H9 (cell line): ENCODE data around the gene PRPSAP2. TPM values are rescaled to one million over a fixed set of nuclear protein-coding genes. Genes with fewer than 3 reads are reported as not detected.
A peak's percentile ranks its signal among the peaks of the same experiment; 100 is the strongest.

ENCODE experiments used
- DNase-seq: peaks from one replicate; pipeline ENCODE4 v3.0.0-alpha.2; 2017
- H2AFZ ChIP-seq: one replicate; pipeline ENCODE4 v1.6.1; 2013; ENCODE audit warnings: mild to moderate bottlenecking, low read length, control low read depth, moderate library complexity
- H2AK5ac ChIP-seq: 2 replicates; pipeline ENCODE4 v1.6.1; 2013; ENCODE audit warnings: low read length, control low read depth, mixed read lengths; ENCODE audit not compliant: insufficient read length
- H2BK120ac ChIP-seq: one replicate; pipeline ENCODE4 v1.6.1; 2013; ENCODE audit warnings: low read depth, mild to moderate bottlenecking, low read length, control low read depth, inconsistent platforms; ENCODE audit not compliant: poor library complexity, severe bottlenecking
- H2BK12ac ChIP-seq: 2 replicates; pipeline ENCODE4 v1.6.1; 2013; ENCODE audit warnings: low read length, control low read depth, mixed read lengths, low read depth; ENCODE audit not compliant: insufficient read length
- H2BK15ac ChIP-seq: 2 replicates; pipeline ENCODE4 v1.6.1; 2013; ENCODE audit warnings: low read depth, low read length, control low read depth
- H2BK20ac ChIP-seq: one replicate; pipeline ENCODE4 v1.6.1; 2013; ENCODE audit warnings: low read depth, mild to moderate bottlenecking, low read length, control low read depth, inconsistent platforms; ENCODE audit not compliant: poor library complexity, severe bottlenecking
- H2BK5ac ChIP-seq: 2 replicates; pipeline ENCODE4 v1.6.1; 2013; ENCODE audit warnings: low read length, control low read depth, mixed read lengths; ENCODE audit not compliant: insufficient read length
- H3K14ac ChIP-seq: 2 replicates; pipeline ENCODE4 v1.6.1; 2013; ENCODE audit warnings: low read length, control low read depth; ENCODE audit not compliant: insufficient read depth
- H3K18ac ChIP-seq: 2 replicates; pipeline ENCODE4 v1.6.1; 2013; ENCODE audit warnings: low read depth, mild to moderate bottlenecking, mixed read lengths, low read length, control low read depth; ENCODE audit not compliant: insufficient read length
- H3K23ac ChIP-seq: 2 replicates; pipeline ENCODE4 v1.6.1; 2013; ENCODE audit warnings: low read length, control low read depth, mixed read lengths, low read depth; ENCODE audit not compliant: insufficient read length
- H3K23me2 ChIP-seq: 2 replicates; pipeline ENCODE4 v1.6.1; 2013; ENCODE audit warnings: low read depth, mild to moderate bottlenecking, mixed read lengths, low read length, control low read depth; ENCODE audit not compliant: insufficient read length, poor library complexity, severe bottlenecking
- H3K27ac ChIP-seq: 2 replicates; pipeline ENCODE4 v1.5.1; 2013; ENCODE audit warnings: low read length, control low read depth, mixed read lengths, low read depth; ENCODE audit not compliant: insufficient read length
- H3K27me3 ChIP-seq: 2 replicates; pipeline ENCODE4 v1.6.1; 2013; ENCODE audit warnings: low read length, control low read depth, inconsistent platforms; ENCODE audit not compliant: insufficient read depth
- H3K4ac ChIP-seq: 2 replicates; pipeline ENCODE4 v1.6.1; 2013; ENCODE audit warnings: low read depth, mild to moderate bottlenecking, control low read depth, inconsistent platforms, low read length, moderate library complexity
- H3K4me1 ChIP-seq: 2 replicates; pipeline ENCODE4 v1.6.1; 2013; ENCODE audit warnings: low read length, control low read depth, inconsistent platforms; ENCODE audit not compliant: insufficient read depth
- H3K4me2 ChIP-seq: 2 replicates; pipeline ENCODE4 v1.6.1; 2013; ENCODE audit warnings: low read length, control low read depth, mixed read lengths; ENCODE audit not compliant: insufficient read length, insufficient read depth
- H3K56ac ChIP-seq: 2 replicates; pipeline ENCODE4 v1.6.1; 2013; ENCODE audit warnings: low read depth, mild to moderate bottlenecking, mixed read lengths, low read length, control low read depth; ENCODE audit not compliant: insufficient read length
- H3K79me1 ChIP-seq: 2 replicates; pipeline ENCODE4 v1.6.1; 2013; ENCODE audit warnings: low read depth, mild to moderate bottlenecking, moderate library complexity, low read length, control low read depth, inconsistent platforms; ENCODE audit not compliant: insufficient read depth, poor library complexity, severe bottlenecking
- H3K79me2 ChIP-seq: 2 replicates; pipeline ENCODE4 v1.6.1; 2013; ENCODE audit warnings: low read length, control low read depth, inconsistent platforms; ENCODE audit not compliant: insufficient read depth
- H3K9ac ChIP-seq: 2 replicates; pipeline ENCODE4 v1.6.1; 2013; ENCODE audit warnings: low read length, control low read depth, mixed read lengths; ENCODE audit not compliant: insufficient read length; ENCODE audit errors: extremely low read depth
- H3K9me3 ChIP-seq: one replicate; pipeline ENCODE4 v1.6.1; 2013; ENCODE audit warnings: low read depth, low read length, inconsistent platforms; ENCODE audit not compliant: control insufficient read depth
- H3T11ph ChIP-seq: one replicate; pipeline ENCODE4 v1.6.1; 2013; ENCODE audit warnings: mild to moderate bottlenecking, low read length, control low read depth, inconsistent platforms
- H4K20me1 ChIP-seq: one replicate; pipeline ENCODE4 v1.6.1; 2013; ENCODE audit not compliant: control insufficient read depth, insufficient read length, insufficient read depth
- H4K5ac ChIP-seq: 2 replicates; pipeline ENCODE4 v1.6.1; 2013; ENCODE audit warnings: low read depth, mild to moderate bottlenecking, mixed read lengths, low read length, control low read depth; ENCODE audit not compliant: insufficient read length
- H4K8ac ChIP-seq: replicated peaks from 2 replicates; pipeline ENCODE4 v1.6.1; 2013; ENCODE audit warnings: low read length, control low read depth, mixed read lengths, low read depth; ENCODE audit not compliant: insufficient read length
- H4K91ac ChIP-seq: 2 replicates; pipeline ENCODE4 v1.6.1; 2013; ENCODE audit warnings: low read depth, mild to moderate bottlenecking, moderate library complexity, mixed read lengths, low read length, control low read depth; ENCODE audit not compliant: insufficient read length
- H3K27ac Mint-ChIP-seq, 3 experiments: 2 replicates in 2 of 3; 3 replicates in 1 of 3; pipeline ENCODE4 v1.8.0; 2020 to 2021; ENCODE audit warnings: mixed read lengths in 3 of 3, mild to moderate bottlenecking in 1 of 3, moderate library complexity in 1 of 3
- H3K27me3 Mint-ChIP-seq: 2 replicates; pipeline ENCODE4 v1.8.0; 2021; ENCODE audit warnings: low read depth, mild to moderate bottlenecking, moderate library complexity, mixed read lengths
- H3K36me3 Mint-ChIP-seq, 3 experiments: 2 replicates in 2 of 3; 3 replicates in 1 of 3; pipeline ENCODE4 v1.8.0; 2020 to 2021; ENCODE audit warnings: low read depth in 3 of 3, mixed read lengths in 3 of 3; ENCODE audit not compliant: insufficient read depth in 1 of 3
- H3K4me1 Mint-ChIP-seq, 2 experiments: 2 replicates each; pipeline ENCODE4 v1.8.0; 2020; ENCODE audit warnings: mixed read lengths in 2 of 2
- H3K4me3 Mint-ChIP-seq, 2 experiments: 2 replicates in 1 of 2; 3 replicates in 1 of 2; pipeline ENCODE4 v1.8.0; 2020 to 2021; ENCODE audit warnings: mild to moderate bottlenecking in 2 of 2, mixed read lengths in 2 of 2, moderate library complexity in 1 of 2
- H3K9me3 Mint-ChIP-seq, 2 experiments: 2 replicates in 1 of 2; 3 replicates in 1 of 2; pipeline ENCODE4 v1.8.0; 2020; ENCODE audit warnings: mild to moderate bottlenecking in 2 of 2, mixed read lengths in 2 of 2, moderate library complexity in 1 of 2
- WGBS: extraction: QIAGEN DNeasy Blood & Tissue Kit; methylation state at CpG from one replicate; pipeline ENCODE4 v1.1.7; 2013; ENCODE audit warnings: missing lambda C conversion rate, low lambda C conversion rate, mixed read lengths; ENCODE audit not compliant: insufficient read length; ENCODE audit errors: extremely low coverage; 5-methylcytosine and 5-hydroxymethylcytosine counted together
- total RNA-seq: library from RNA; stranded (reverse); gene quantifications from 2 replicates; pipeline ENCODE4 v1.2.1, GENCODE V29; 2021
- TF ChIP-seq, protein P1 (sequence below): fragments of 200-600 bp; sonication (generic); conservative IDR thresholded peaks from 3 replicates; pipeline ENCODE4 v1.8.0; 2021; ENCODE audit warnings: antibody characterized with exemption, mild to moderate bottlenecking

Gene PRPSAP2
- total RNA-seq, 1 experiment from 2014 or later, result 58.0 TPM

DNA sequence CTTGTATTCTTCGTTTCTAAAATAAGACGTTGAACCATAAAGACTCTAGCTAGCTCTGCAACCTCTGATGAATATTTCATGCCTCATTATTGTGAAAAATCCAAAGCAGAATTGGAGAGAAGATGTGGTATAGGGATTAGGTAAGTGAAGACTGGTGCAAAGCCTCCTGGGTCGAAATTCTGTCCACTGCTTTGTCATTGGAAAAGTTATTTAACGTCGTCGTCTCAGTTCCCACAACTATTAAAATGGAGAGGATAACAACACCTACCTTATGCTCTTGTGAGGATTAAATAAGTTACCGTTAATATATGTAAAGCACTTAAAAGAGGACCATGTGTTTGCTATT, 1.4 kb upstream of the PRPSAP2 start:
- no peak overlapping the region for H3K27ac ChIP-seq
- peak overlapping the region; percentile 32 to 96 (median 84); a peak in 4 of 7 replicates for H3K27ac Mint-ChIP-seq
- no peak overlapping the region for H3K4ac ChIP-seq

More for the DNA sequence above, 1.4 kb upstream of the PRPSAP2 start:
- Histone ChIP-seq H3T11ph (no peak overlapping the region), H3K4me2 (peak overlapping the region; percentile 64), H2BK15ac (no peak overlapping the region), H3K4me1 (no peaks in the 10 kb centered on the region), H3K23ac (no peak overlapping the region), H3K56ac (no peak overlapping the region), H3K23me2 (peaks cover 3% of the 10 kb centered on the region), H4K20me1 (no peaks in the 10 kb centered on the region), H3K9me3 (no peaks in the 10 kb centered on the region), H3K18ac (no peak overlapping the region), H2BK20ac (no peak overlapping the region), H2BK120ac (no peak overlapping the region), H2AFZ (no peak overlapping the region), H3K79me1 (peaks cover 6% of the 10 kb centered on the region), H2BK5ac (no peak overlapping the region), H4K5ac (no peak overlapping the region), H4K8ac (no peak overlapping the region), H3K27me3 (no peaks in the 10 kb centered on the region), H4K91ac (no peak overlapping the region), H2BK12ac (no peak overlapping the region), H3K9ac (peak overlapping the region; percentile 39), H2AK5ac (no peak overlapping the region), H3K79me2 (peaks cover 9% of the 10 kb centered on the region; the same call in 1 of the 2 replicates), H3K14ac (no peak overlapping the region)
- TF ChIP-seq, protein P1, sequence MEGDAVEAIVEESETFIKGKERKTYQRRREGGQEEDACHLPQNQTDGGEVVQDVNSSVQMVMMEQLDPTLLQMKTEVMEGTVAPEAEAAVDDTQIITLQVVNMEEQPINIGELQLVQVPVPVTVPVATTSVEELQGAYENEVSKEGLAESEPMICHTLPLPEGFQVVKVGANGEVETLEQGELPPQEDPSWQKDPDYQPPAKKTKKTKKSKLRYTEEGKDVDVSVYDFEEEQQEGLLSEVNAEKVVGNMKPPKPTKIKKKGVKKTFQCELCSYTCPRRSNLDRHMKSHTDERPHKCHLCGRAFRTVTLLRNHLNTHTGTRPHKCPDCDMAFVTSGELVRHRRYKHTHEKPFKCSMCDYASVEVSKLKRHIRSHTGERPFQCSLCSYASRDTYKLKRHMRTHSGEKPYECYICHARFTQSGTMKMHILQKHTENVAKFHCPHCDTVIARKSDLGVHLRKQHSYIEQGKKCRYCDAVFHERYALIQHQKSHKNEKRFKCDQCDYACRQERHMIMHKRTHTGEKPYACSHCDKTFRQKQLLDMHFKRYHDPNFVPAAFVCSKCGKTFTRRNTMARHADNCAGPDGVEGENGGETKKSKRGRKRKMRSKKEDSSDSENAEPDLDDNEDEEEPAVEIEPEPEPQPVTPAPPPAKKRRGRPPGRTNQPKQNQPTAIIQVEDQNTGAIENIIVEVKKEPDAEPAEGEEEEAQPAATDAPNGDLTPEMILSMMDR, result no peak
- DNase-seq, result no peak
- Mint-ChIP-seq H3K27me3 (peaks cover 3% of the 10 kb centered on the region; the same call in 1 of the 2 replicates), H3K9me3 (no peaks in the 10 kb centered on the region), H3K4me1 (peaks cover 19 to 26% of the 10 kb centered on the region in 2 experiments), H3K36me3 (peaks cover 0 to 15% (median 5%) of the 10 kb centered on the region in 3 experiments; a peak in 1 of 7 replicates), H3K4me3 (peak overlapping the region; percentile 95 to 99)
- WGBS, result no CpG with 5 or more reads among the region's 7 CpGs
